Sigmoid colon (tissue), 4 donors: ENCODE data around the gene CLK4.

ENCODE experiments used
- CTCF ChIP-seq, 4 experiments: fragments of 450-650 bp in 3 of 4; fragments of 200-600 bp in 1 of 4; IDR thresholded peaks; one replicate each; pipeline ENCODE4 v1.5.1; 2016 to 2019; ENCODE audit warnings: antibody characterized with exemption in 4 of 4, mild to moderate bottlenecking in 3 of 4, moderate library complexity in 2 of 4
- EP300 ChIP-seq, 4 donors: sonication (generic); formaldehyde crosslinking; IDR thresholded peaks; one replicate each; pipeline ENCODE4 v1.6.1; 2017; ENCODE audit warnings: antibody characterized with exemption in 4 of 4
- POLR2A ChIP-seq, 2 donors: fragments of 450-650 bp; IDR thresholded peaks; one replicate each; pipeline ENCODE4 v1.6.1; 2016; ENCODE audit warnings: antibody characterized with exemption in 2 of 2, mild to moderate bottlenecking in 2 of 2, moderate library complexity in 2 of 2
- POLR2AphosphoS5 ChIP-seq, 4 donors: sonication (generic); formaldehyde crosslinking; IDR thresholded peaks; one replicate each; pipeline ENCODE4 v1.6.1; 2017; ENCODE audit warnings: antibody characterized with exemption in 4 of 4

GRCh38 chr5:178651046-178651810 is 24.4 kb upstream of the CLK4 start:
- no peak for TF ChIP-seq POLR2A (IDR thresholded peaks at IDR 0.05)
- no peak for TF ChIP-seq CTCF (IDR thresholded peaks at IDR 0.05)
- no peak for TF ChIP-seq EP300 (IDR thresholded peaks at IDR 0.05)
- TF ChIP-seq POLR2AphosphoS5 (IDR thresholded peaks at IDR 0.05) = no peak
